ENCODE results near the gene GPATCH8.
"Not testable (repeated sequence)": the region's sequence is repeated elsewhere in the genome, so short reads cannot be mapped to it uniquely, and the experiment has no call there.

The GPATCH8 gene

GRCh38 chr17:44503147-44504029 lies at the start of gene GPATCH8:
GPATCH8 (minus strand) TSS chr17:44503406; CDS start chr17:44503370, 36 bp downstream.
- peak; percentile 93 for DNase-seq (ENCODE audit: insufficient read length, low spot score)
- FAIRE-seq = peak; percentile 91

GRCh38 chr17:44552361-44552760 lies 49.2 kb upstream of the GPATCH8 start:
- FAIRE-seq (no peak), DNase-seq (ENCODE audit: insufficient read length, low spot score) (no peak)

- FAIRE-seq (no peak), DNase-seq (ENCODE audit: insufficient read length, low spot score) (no peak)
Measured at GRCh38 chr17:44549686-44550085, 46.5 kb upstream of the GPATCH8 start.

GRCh38 chr17:44548376-44549230 lies 45.4 kb upstream of the GPATCH8 start:
- FAIRE-seq (no peak), DNase-seq (ENCODE audit: insufficient read length, low spot score) (no peak)

GRCh38 chr17:44547625-44548267 lies 44.5 kb upstream of the GPATCH8 start:
- DNase-seq (ENCODE audit: insufficient read length, low spot score) = no peak
- no peak for FAIRE-seq

GRCh38 chr17:44546671-44547606 lies 43.7 kb upstream of the GPATCH8 start:
- FAIRE-seq (no peak), DNase-seq (ENCODE audit: insufficient read length, low spot score) (no peak)

- no peak for FAIRE-seq
- no peak for DNase-seq (ENCODE audit: insufficient read length, low spot score)
Measured at GRCh38 chr17:44543905-44544523, 40.8 kb upstream of the GPATCH8 start.

- FAIRE-seq = no peak
- no peak for DNase-seq (ENCODE audit: insufficient read length, low spot score)
Measured at GRCh38 chr17:44543213-44543904, 40.2 kb upstream of the GPATCH8 start.

GRCh38 chr17:44541884-44542581 lies 38.8 kb upstream of the GPATCH8 start:
- FAIRE-seq (no peak), DNase-seq (ENCODE audit: insufficient read length, low spot score) (no peak)

GRCh38 chr17:44540246-44541084 lies 37.3 kb upstream of the GPATCH8 start:
- DNase-seq (ENCODE audit: insufficient read length, low spot score) (no peak), FAIRE-seq (no peak)

GRCh38 chr17:44539673-44540072 lies 36.5 kb upstream of the GPATCH8 start:
- FAIRE-seq (no peak), DNase-seq (ENCODE audit: insufficient read length, low spot score) (no peak)

- FAIRE-seq; DNase-seq (ENCODE audit: insufficient read length, low spot score): not testable (repeated sequence)
Measured at GRCh38 chr17:44537922-44538321, 34.7 kb upstream of the GPATCH8 start.

GRCh38 chr17:44536090-44536953 lies 33.1 kb upstream of the GPATCH8 start:
- FAIRE-seq (no peak), DNase-seq (ENCODE audit: insufficient read length, low spot score) (no peak)

- FAIRE-seq = peak; percentile 94
- peak; percentile 96 for DNase-seq (ENCODE audit: insufficient read length, low spot score)
Measured at GRCh38 chr17:44533533-44534246, 30.5 kb upstream of the GPATCH8 start.

GRCh38 chr17:44530896-44531418 lies 27.8 kb upstream of the GPATCH8 start:
- FAIRE-seq (no peak), DNase-seq (ENCODE audit: insufficient read length, low spot score) (no peak)

GRCh38 chr17:44529864-44530263 lies 26.7 kb upstream of the GPATCH8 start:
- no peak for FAIRE-seq
- no peak for DNase-seq (ENCODE audit: insufficient read length, low spot score)

All from GM19239 (cell line).